H1 (cell line): ENCODE data around the gene CCDC18. TPM values are rescaled to one million over a fixed set of nuclear protein-coding genes. Genes with fewer than 3 reads are reported as not detected.

Experiments
- CTCF ChIA-PET: fragments of 300-600 bp; sonication (Branson Sonifier 250); formaldehyde crosslinking; loops from one replicate; lab custom pipeline; 2021; ENCODE audit not compliant: partially characterized antibody; lab: Charles Lee
- POLR2A ChIA-PET: fragments of 300-600 bp; sonication (Branson Sonifier 250); formaldehyde crosslinking; loops from one replicate; lab custom pipeline; 2021; ENCODE audit warnings: inconsistent platforms; ENCODE audit not compliant: partially characterized antibody; lab: Charles Lee
- DNase-seq, 2 experiments: peaks; one replicate each; pipeline versions ENCODE4 v3.0.0 to v3.0.0-alpha.2; 2010 to 2022; ENCODE audit warnings: low spot score in 2 of 2, low read depth in 1 of 2, mixed read lengths in 1 of 2
- FAIRE-seq: peaks from 2 replicates; lab custom pipeline; 2011; peaks lifted over from hg19 to GRCh38; lab: Jason Lieb, UNC
- H2AFZ ChIP-seq: 2 replicates; pipeline ENCODE4 v1.8.1; 2012; ENCODE audit warnings: low read length, inconsistent platforms
- H2AK5ac ChIP-seq: 2 replicates; pipeline ENCODE4 v1.6.1; 2013; ENCODE audit warnings: low read depth, low read length
- H2BK120ac ChIP-seq: replicated peaks from 2 replicates; pipeline ENCODE3; 2013; ENCODE audit warnings: low read depth, low read length, inconsistent platforms
- H2BK12ac ChIP-seq: 2 replicates; pipeline ENCODE4 v1.6.1; 2013; ENCODE audit warnings: low read depth, low read length
- H2BK15ac ChIP-seq: 2 replicates; pipeline ENCODE4 v1.6.1; 2013; ENCODE audit warnings: low read length
- H2BK20ac ChIP-seq: 2 replicates; pipeline ENCODE4 v1.6.1; 2013; ENCODE audit warnings: low read length
- H2BK5ac ChIP-seq: 2 replicates; pipeline ENCODE4 v1.6.1; 2013; ENCODE audit warnings: low read depth, low read length
- H3K14ac ChIP-seq: 2 replicates; pipeline ENCODE4 v1.6.1; 2013; ENCODE audit warnings: inconsistent platforms; ENCODE audit not compliant: insufficient read length
- H3K18ac ChIP-seq: 2 replicates; pipeline ENCODE4 v1.6.1; 2013; ENCODE audit warnings: low read length; ENCODE audit errors: extremely low read depth
- H3K23ac ChIP-seq: 2 replicates; pipeline ENCODE4 v1.6.1; 2013; ENCODE audit warnings: inconsistent platforms; ENCODE audit not compliant: insufficient read length
- H3K23me2 ChIP-seq: 2 replicates; pipeline ENCODE4 v1.6.1; 2013; ENCODE audit warnings: low read depth, low read length
- H3K27ac ChIP-seq: 2 replicates; pipeline ENCODE4 v1.6.1; 2011; ENCODE audit warnings: low read depth, low read length, inconsistent platforms
- H3K27me3 ChIP-seq, 4 experiments: replicated peaks in 1 of 4; 1 replicate in 1 of 4; 2 replicates in 3 of 4; pipeline versions ENCODE4 v1.6.1 to v1.8.1; 2011 to 2013; ENCODE audit warnings: low read length in 3 of 4, mild to moderate bottlenecking in 3 of 4, inconsistent platforms in 2 of 4, mixed read lengths in 2 of 4, moderate library complexity in 1 of 4; ENCODE audit not compliant: control insufficient read depth in 3 of 4, insufficient read depth in 3 of 4; ENCODE audit errors: extremely low read depth in 1 of 4
- H3K36me3 ChIP-seq, 4 experiments: 2 replicates each; pipeline versions ENCODE4 v1.6.1 to v1.8.1; 2011 to 2013; ENCODE audit warnings: mild to moderate bottlenecking in 4 of 4, low read length in 3 of 4, moderate library complexity in 2 of 4, control low read depth in 1 of 4, inconsistent platforms in 1 of 4; ENCODE audit not compliant: insufficient read depth in 4 of 4, control insufficient read depth in 2 of 4
- H3K4ac ChIP-seq: replicated peaks from 2 replicates; pipeline ENCODE3; 2013; ENCODE audit warnings: low read length, low read depth, mixed read lengths, inconsistent platforms; ENCODE audit not compliant: insufficient read length
- H3K4me1 ChIP-seq, 4 experiments: replicated peaks in 1 of 4; 1 replicate in 1 of 4; 2 replicates in 3 of 4; pipeline versions ENCODE4 v1.6.1 to v1.8.1; 2011 to 2013; ENCODE audit warnings: low read length in 3 of 4, inconsistent platforms in 2 of 4, mixed read lengths in 1 of 4; ENCODE audit not compliant: insufficient read depth in 4 of 4, control insufficient read depth in 3 of 4
- H3K4me2 ChIP-seq, 2 experiments: 2 replicates each; pipeline versions ENCODE4 v1.6.1 to v1.8.1; 2011 to 2013; ENCODE audit warnings: low read depth in 2 of 2, low read length in 2 of 2, control low read depth in 1 of 2, inconsistent platforms in 1 of 2, mild to moderate bottlenecking in 1 of 2; ENCODE audit not compliant: insufficient read depth in 1 of 2
- H3K4me3 ChIP-seq, 4 experiments: fragments of 200-600, 300-600 bp in 1 of 4; sonication (generic), shearing (Covaris generic), sonication (Bioruptor Twin) in 1 of 4; 2 replicates each; pipeline versions ENCODE4 v1.5.1 to v1.8.1; 2011 to 2016; ENCODE audit warnings: low read length in 4 of 4, low read depth in 3 of 4, control low read depth in 2 of 4, inconsistent platforms in 2 of 4, mild to moderate bottlenecking in 2 of 4, mixed read lengths in 1 of 4, moderate library complexity in 1 of 4; ENCODE audit not compliant: insufficient read depth in 2 of 4; ENCODE audit errors: extremely low read depth in 1 of 4
- H3K56ac ChIP-seq: replicated peaks from 2 replicates; pipeline ENCODE3; 2013; ENCODE audit warnings: low read depth, mild to moderate bottlenecking, mixed read lengths, low read length, inconsistent platforms; ENCODE audit not compliant: insufficient read length
- H3K79me1 ChIP-seq: 2 replicates; pipeline ENCODE4 v1.6.1; 2013; ENCODE audit warnings: low read depth, low read length, control low read depth
- H3K79me2 ChIP-seq, 2 experiments: 2 replicates each; pipeline versions ENCODE4 v1.6.1 to v1.8.1; 2012 to 2013; ENCODE audit warnings: low read length in 2 of 2, mild to moderate bottlenecking in 2 of 2, inconsistent platforms in 1 of 2; ENCODE audit not compliant: insufficient read depth in 2 of 2, control insufficient read depth in 1 of 2
- H3K9ac ChIP-seq, 4 experiments: replicated peaks in 1 of 4; 1 replicate in 1 of 4; 2 replicates in 3 of 4; pipeline versions ENCODE4 v1.6.1 to v1.8.1; 2011 to 2013; ENCODE audit warnings: low read depth in 3 of 4, low read length in 3 of 4, control low read depth in 2 of 4, mild to moderate bottlenecking in 2 of 4, moderate library complexity in 2 of 4, inconsistent platforms in 1 of 4; ENCODE audit errors: extremely low read depth in 1 of 4
- H3K9me3 ChIP-seq, 2 experiments: 2 replicates each; pipeline versions ENCODE4 v1.6.1 to v1.8.1; 2012 to 2013; ENCODE audit warnings: mild to moderate bottlenecking in 2 of 2, moderate library complexity in 2 of 2, control low read depth in 1 of 2, inconsistent platforms in 1 of 2, low read depth in 1 of 2, low read length in 1 of 2, mixed read lengths in 1 of 2; ENCODE audit not compliant: insufficient read depth in 2 of 2
- H4K20me1 ChIP-seq, 2 experiments: replicated peaks in 1 of 2; 2 replicates each; pipeline versions ENCODE3 to v1.8.1; 2011 to 2013; ENCODE audit warnings: inconsistent platforms in 2 of 2, low read length in 2 of 2, mild to moderate bottlenecking in 1 of 2; ENCODE audit not compliant: insufficient read depth in 2 of 2, control insufficient read depth in 1 of 2
- H4K5ac ChIP-seq: 2 replicates; pipeline ENCODE4 v1.6.1; 2013; ENCODE audit warnings: low read length, low read depth, mixed read lengths, inconsistent platforms; ENCODE audit not compliant: insufficient read length
- H4K8ac ChIP-seq: 2 replicates; pipeline ENCODE4 v1.8.0; 2013; ENCODE audit warnings: mild to moderate bottlenecking, moderate library complexity, low read length, inconsistent platforms; ENCODE audit not compliant: insufficient read depth; ENCODE audit errors: extremely low read depth
- H4K91ac ChIP-seq: replicated peaks from 2 replicates; pipeline ENCODE3; 2013; ENCODE audit warnings: low read length, mixed read lengths, inconsistent platforms; ENCODE audit not compliant: insufficient read length
- ASH2L ChIP-seq: fragments of 200-600, 300-600 bp; sonication (generic); IDR thresholded peaks from one replicate; pipeline ENCODE4 v1.7.1; 2017; ENCODE audit warnings: low read length
- ATF3 ChIP-seq: IDR thresholded peaks from 2 replicates; pipeline ENCODE4 v1.6.1; 2011; ENCODE audit warnings: low read depth, mild to moderate bottlenecking, low read length; ENCODE audit not compliant: insufficient read depth
- BCL11A ChIP-seq, 2 experiments: IDR thresholded peaks; one replicate each; pipeline ENCODE4 v1.6.1; 2011; ENCODE audit warnings: low read depth in 2 of 2, low read length in 2 of 2, mild to moderate bottlenecking in 2 of 2
- BRCA1 ChIP-seq: IDR thresholded peaks from 2 replicates; pipeline ENCODE4 v1.6.1; 2012; ENCODE audit warnings: low read depth, low read length, improper control_type of control experiment
- CREB1 ChIP-seq: IDR thresholded peaks from 2 replicates; pipeline ENCODE4 v1.6.1; 2012; ENCODE audit warnings: inconsistent platforms
- CTBP2 ChIP-seq: IDR thresholded peaks from 2 replicates; pipeline ENCODE4 v1.7.0; 2011; ENCODE audit warnings: borderline replicate concordance, mild to moderate bottlenecking, moderate library complexity, mixed read lengths, low read length; ENCODE audit not compliant: insufficient read depth, insufficient read length
- CTCF ChIP-seq, 3 experiments: IDR thresholded peaks; 1 replicate in 2 of 3; 2 replicates in 1 of 3; pipeline versions ENCODE4 v1.5.1 to v1.6.1; 2011; ENCODE audit warnings: low read length in 3 of 3, mild to moderate bottlenecking in 3 of 3, inconsistent platforms in 2 of 3, low read depth in 1 of 3, moderate library complexity in 1 of 3; ENCODE audit not compliant: insufficient read depth in 1 of 3; ENCODE audit errors: control extremely low read depth in 1 of 3
- GTF2F1 ChIP-seq: IDR thresholded peaks from 2 replicates; pipeline ENCODE4 v1.6.1; 2012; ENCODE audit warnings: low read depth, low read length, improper control_type of control experiment, borderline replicate concordance
- RAD21 ChIP-seq, 2 experiments: IDR thresholded peaks in 1 of 2; conservative IDR thresholded peaks in 1 of 2; 2 replicates each; pipeline ENCODE4 v1.6.1; 2011; ENCODE audit warnings: low read depth in 2 of 2, low read length in 2 of 2, improper control_type of control experiment in 1 of 2, inconsistent platforms in 1 of 2, mild to moderate bottlenecking in 1 of 2, moderate library complexity in 1 of 2
- SP4 ChIP-seq: IDR thresholded peaks from 2 replicates; pipeline ENCODE4 v1.6.1; 2012; ENCODE audit warnings: low read length, inconsistent platforms
- TAF1 ChIP-seq: IDR thresholded peaks from 2 replicates; pipeline ENCODE4 v1.6.1; 2011; ENCODE audit warnings: mild to moderate bottlenecking, low read depth, low read length
- YY1 ChIP-seq: IDR thresholded peaks from 2 replicates; pipeline ENCODE4 v1.6.1; 2011; ENCODE audit warnings: low read depth, mild to moderate bottlenecking, low read length
- ZNF274 ChIP-seq: IDR thresholded peaks from 2 replicates; pipeline ENCODE4 v1.7.0; 2012; ENCODE audit warnings: low read length, borderline replicate concordance; ENCODE audit errors: extremely low read depth
- polyA plus RNA-seq, 7 experiments: library from polyadenylated mRNA; depleted of rRNA in 3 of 7; stranded (reverse) in 5 of 7; unstranded in 2 of 7; fragments of >200 nt in 5 of 7; fragments of 200-250 nt in 2 of 7; gene quantifications; 1 replicate in 5 of 7; 2 replicates in 1 of 7; 4 replicates in 1 of 7; pipeline versions ENCODE4 v1.2.1 to v1.2.3, GENCODE V29; 2011 to 2013; ENCODE audit warnings: missing spikeins in 2 of 7, mixed read lengths in 2 of 7
- total RNA-seq: library from RNA; stranded (reverse); fragmentation: NEBNext Ultra II Directional; extraction: Animal tissue kit (Norgen Biotek cat#: 25700); gene quantifications from 2 replicates; pipeline ENCODE4 v1.2.1, GENCODE V29; 2021

Gene CCDC18
- total and polyA plus RNA-seq, 2 of the 8 experiments (the other 6 are each of a cell fraction or from before 2014, with no cell fraction given): 3.0 to 21.2 TPM

DNA sequence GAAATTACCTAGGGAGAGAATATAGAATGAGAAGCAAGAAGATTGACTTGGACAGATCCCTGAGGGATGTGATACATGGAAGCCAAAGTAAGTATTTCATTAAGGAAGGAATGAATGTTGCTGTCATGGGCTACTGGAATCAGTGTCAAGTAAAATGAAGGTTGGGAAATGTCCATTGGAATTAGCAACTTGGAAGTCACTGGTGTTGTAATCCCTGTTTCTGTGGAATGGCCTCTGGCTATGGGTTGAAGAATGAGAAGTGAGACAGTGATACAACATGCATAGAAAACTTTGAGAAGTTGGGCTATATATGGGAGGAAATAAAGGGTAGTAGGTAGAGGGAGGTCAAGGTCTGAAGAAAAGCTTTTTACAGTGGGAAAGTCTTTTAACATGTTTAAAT is 54.7 kb downstream of the CCDC18 start:
- no peak overlapping the region for H3K4me3 ChIP-seq
- no peak overlapping the region for H3K56ac ChIP-seq
- H3K4ac ChIP-seq: no peak overlapping the region
- H4K91ac ChIP-seq: no peak overlapping the region
- peaks cover 7 to 10% of the 10 kb centered on the region in 2 experiments; a peak in 2 of 4 replicates for H3K9me3 ChIP-seq
- FAIRE-seq (no peak), DNase-seq (no peak)
- H4K5ac ChIP-seq: no peak overlapping the region
- H3K23me2 ChIP-seq: no peaks in the 10 kb centered on the region
- H3K9ac ChIP-seq: no peak overlapping the region
- POLR2A ChIA-PET: interaction anchor here (1.3 kb wide), 1 partner anchor 20 kb away, joined by 3 read pairs; no protein-coding TSS in a partner anchor
- H4K20me1 ChIP-seq: no peaks in the 10 kb centered on the region
- no peak overlapping the region for H2BK15ac ChIP-seq
- H3K14ac ChIP-seq: no peak overlapping the region
- H3K18ac ChIP-seq: no peak overlapping the region
- H2BK20ac ChIP-seq: no peak overlapping the region
- no peaks in the 10 kb centered on the region for H3K79me1 ChIP-seq
- no peak overlapping the region for H2BK12ac ChIP-seq
- no peaks in the 10 kb centered on the region for H3K4me1 ChIP-seq
- no peaks in the 10 kb centered on the region for H3K79me2 ChIP-seq
- H2BK120ac ChIP-seq: no peak overlapping the region
- no peak overlapping the region for H4K8ac ChIP-seq
- peaks cover under 1 to 49% (median 13%) of the 10 kb centered on the region in 4 experiments; a peak in 5 of 8 replicates for H3K36me3 ChIP-seq
- CTCF ChIA-PET: no interaction called here
- H3K4me2 ChIP-seq: no peak overlapping the region
- H2AFZ ChIP-seq: no peak overlapping the region
- H3K23ac ChIP-seq: no peak overlapping the region
- no peak overlapping the region for H2AK5ac ChIP-seq
- no peaks in the 10 kb centered on the region for H3K27me3 ChIP-seq
- H3K27ac ChIP-seq: no peak overlapping the region
- no peak overlapping the region for H2BK5ac ChIP-seq
- TF ChIP-seq YY1 (no peak), ATF3 (no peak), BCL11A (IDR thresholded peaks at IDR 0.05; ENCODE audit: low read depth in 2 of 2, low read length in 2 of 2) (no peak), GTF2F1 (no peak), TAF1 (no peak), ZNF274 (no peak), BRCA1 (no peak), CTCF (IDR thresholded peaks at IDR 0.05; ENCODE audit: control extremely low read depth in 1 of 3, insufficient read depth in 1 of 3, low read depth in 1 of 3, low read length in 3 of 3) (no peak), ASH2L (no peak), CREB1 (no peak), SP4 (no peak), RAD21 (IDR thresholded peaks at IDR 0.05 in 1 of 2, conservative IDR thresholded peaks at IDR 0.05 in 1 of 2; ENCODE audit: low read depth in 2 of 2, low read length in 2 of 2) (no peak), CTBP2 (no peak)
